Ectodermal cell (in vitro differentiated cells): ENCODE data around the gene HLX.

Experiments used
- H3K27ac ChIP-seq: 2 replicates; pipeline ENCODE4 v1.7.0; 2013; ENCODE audit warnings: mild to moderate bottlenecking, low read depth, low read length; ENCODE audit not compliant: insufficient read depth, poor library complexity, severe bottlenecking
- H3K27me3 ChIP-seq: 2 replicates; pipeline ENCODE4 v1.7.0; 2013; ENCODE audit warnings: mild to moderate bottlenecking, low read length; ENCODE audit not compliant: insufficient read depth, control insufficient read depth, poor library complexity, severe bottlenecking
- H3K36me3 ChIP-seq: one replicate; pipeline ENCODE4 v1.7.0; 2013; ENCODE audit warnings: low read length; ENCODE audit not compliant: control insufficient read depth, insufficient read depth
- H3K4me1 ChIP-seq: one replicate; pipeline ENCODE4 v1.7.0; 2013; ENCODE audit warnings: low read length; ENCODE audit not compliant: control insufficient read depth, insufficient read depth
- H3K4me3 ChIP-seq: 2 replicates; pipeline ENCODE4 v1.7.0; 2013; ENCODE audit warnings: low read depth, low read length, control low read depth; ENCODE audit not compliant: insufficient read depth
- H3K9me3 ChIP-seq: 2 replicates; pipeline ENCODE4 v1.7.0; 2013; ENCODE audit warnings: mild to moderate bottlenecking, low read length, moderate library complexity; ENCODE audit not compliant: control insufficient read depth
- WGBS, 2 experiments: methylation state at CpG; one replicate each; pipeline ENCODE4 v1.1.7; 2013; ENCODE audit warnings: missing lambda C conversion rate in 2 of 2; 5-methylcytosine and 5-hydroxymethylcytosine counted together

The HLX gene

GRCh38 chr1:220914283-220915116, 35.3 kb downstream of the HLX start:
- H3K36me3 ChIP-seq: no peaks in the 10 kb centered on the region
- H3K4me3 ChIP-seq: no peak overlapping the region
- no peaks in the 10 kb centered on the region for H3K4me1 ChIP-seq
- no peaks in the 10 kb centered on the region for H3K27me3 ChIP-seq
- H3K9me3 ChIP-seq: no peaks in the 10 kb centered on the region
- H3K27ac ChIP-seq: no peak overlapping the region
- WGBS, 2 experiments: 90 to 93% methylated on average over 6 of the region's 6 CpGs

- H3K4me3 ChIP-seq: no peak overlapping the region
- H3K9me3 ChIP-seq: no peaks in the 10 kb centered on the region
- 90 to 93% methylated on average over 4 of the region's 4 CpGs for WGBS, 2 experiments
- H3K36me3 ChIP-seq: no peaks in the 10 kb centered on the region
- H3K27me3 ChIP-seq: no peaks in the 10 kb centered on the region
- H3K27ac ChIP-seq: no peak overlapping the region
- H3K4me1 ChIP-seq: no peaks in the 10 kb centered on the region
Measured at GRCh38 chr1:220915117-220915440, 35.8 kb downstream of the HLX start.

GRCh38 chr1:220915954-220916353, 36.7 kb downstream of the HLX start:
- Histone ChIP-seq H3K27ac (no peak overlapping the region), H3K9me3 (no peaks in the 10 kb centered on the region)
- WGBS, 2 experiments: 100% methylated on average over 1 of the region's 1 CpG; no CpG with 5 or more reads in 1 of the 2 experiments

GRCh38 chr1:220917101-220917500, 37.9 kb downstream of the HLX start:
- Histone ChIP-seq H3K27ac (no peak overlapping the region), H3K9me3 (no peaks in the 10 kb centered on the region), H3K4me3 (no peak overlapping the region), H3K36me3 (no peaks in the 10 kb centered on the region), H3K27me3 (no peaks in the 10 kb centered on the region), H3K4me1 (no peaks in the 10 kb centered on the region)
- WGBS, 2 experiments: 86 to 91% methylated on average over 3 to 4 of the region's 5 CpGs

More at GRCh38 chr1:220915954-220916353, 36.7 kb downstream of the HLX start:
- Histone ChIP-seq H3K4me3 (no peak overlapping the region), H3K4me1 (no peaks in the 10 kb centered on the region), H3K27me3 (no peaks in the 10 kb centered on the region), H3K36me3 (no peaks in the 10 kb centered on the region)

DNA sequence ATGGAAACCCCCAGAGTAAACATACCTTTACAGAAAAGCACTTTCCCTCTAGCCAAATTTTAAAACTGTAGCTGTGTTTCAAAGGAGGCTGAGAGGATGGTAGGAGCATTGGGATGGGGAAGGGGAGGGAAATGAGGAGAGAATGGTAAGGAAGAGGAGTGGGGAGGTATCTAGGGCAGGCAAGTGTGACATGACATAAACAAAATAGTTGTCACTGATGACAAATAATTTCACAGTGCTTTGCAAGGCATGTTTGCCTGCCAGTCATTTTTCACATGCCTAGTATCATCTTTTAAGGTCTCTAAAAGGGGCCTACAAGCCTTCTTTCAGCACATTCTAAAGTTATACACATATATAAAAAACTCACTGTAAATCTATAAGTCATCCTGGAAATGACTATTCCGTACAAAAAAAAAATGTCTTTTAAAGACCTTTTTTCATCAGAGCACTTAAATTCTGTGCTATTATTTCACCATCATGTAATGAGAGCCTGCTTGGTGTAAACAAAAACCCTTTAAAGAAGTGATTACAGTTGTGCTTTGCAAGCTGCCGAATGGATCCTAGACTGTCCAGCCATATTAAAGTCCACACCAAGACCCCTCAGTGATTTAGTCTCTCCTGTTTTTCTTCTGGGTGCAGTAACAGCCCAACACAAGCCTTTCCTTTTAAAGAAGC, 38.4 kb downstream of the HLX start:
- no peak overlapping the region for H3K4me3 ChIP-seq
- H3K27ac ChIP-seq: no peak overlapping the region
- H3K4me1 ChIP-seq: no peaks in the 10 kb centered on the region
- H3K36me3 ChIP-seq: no peaks in the 10 kb centered on the region
- 89 to 93% methylated on average over 2 of the region's 2 CpGs for WGBS, 2 experiments
- no peaks in the 10 kb centered on the region for H3K9me3 ChIP-seq
- H3K27me3 ChIP-seq: no peaks in the 10 kb centered on the region

GRCh38 chr1:220918285-220918951, 39.2 kb downstream of the HLX start:
- no peak overlapping the region for H3K4me3 ChIP-seq

GRCh38 chr1:220920967-220921366, 41.7 kb downstream of the HLX start:
- H3K27me3 ChIP-seq: no peaks in the 10 kb centered on the region
- H3K27ac ChIP-seq: no peak overlapping the region
- H3K9me3 ChIP-seq: no peaks in the 10 kb centered on the region
- WGBS, 2 experiments: 92 to 96% methylated on average over 1 to 2 of the region's 2 CpGs
- no peaks in the 10 kb centered on the region for H3K4me1 ChIP-seq
- no peaks in the 10 kb centered on the region for H3K36me3 ChIP-seq
- H3K4me3 ChIP-seq: no peak overlapping the region

More at GRCh38 chr1:220918285-220918951, 39.2 kb downstream of the HLX start:
- Histone ChIP-seq H3K27me3 (no peaks in the 10 kb centered on the region), H3K4me1 (no peaks in the 10 kb centered on the region), H3K27ac (no peak overlapping the region), H3K36me3 (no peaks in the 10 kb centered on the region), H3K9me3 (no peaks in the 10 kb centered on the region)
- WGBS, 2 experiments: 83 to 97% methylated on average over 1 of the region's 1 CpG

- Histone ChIP-seq H3K36me3 (no peaks in the 10 kb centered on the region), H3K4me3 (no peak overlapping the region), H3K27ac (no peak overlapping the region), H3K4me1 (no peaks in the 10 kb centered on the region), H3K9me3 (no peaks in the 10 kb centered on the region), H3K27me3 (no peaks in the 10 kb centered on the region)
- WGBS, 2 experiments: 86 to 89% methylated on average over 2 of the region's 2 CpGs
Measured at GRCh38 chr1:220921498-220921897, 42.3 kb downstream of the HLX start.

- no peak overlapping the region for H3K27ac ChIP-seq
- 55% methylated on average over 8 of the region's 8 CpGs for WGBS, 2 experiments
Measured at GRCh38 chr1:220921971-220922635, 42.9 kb downstream of the HLX start.

DNA sequence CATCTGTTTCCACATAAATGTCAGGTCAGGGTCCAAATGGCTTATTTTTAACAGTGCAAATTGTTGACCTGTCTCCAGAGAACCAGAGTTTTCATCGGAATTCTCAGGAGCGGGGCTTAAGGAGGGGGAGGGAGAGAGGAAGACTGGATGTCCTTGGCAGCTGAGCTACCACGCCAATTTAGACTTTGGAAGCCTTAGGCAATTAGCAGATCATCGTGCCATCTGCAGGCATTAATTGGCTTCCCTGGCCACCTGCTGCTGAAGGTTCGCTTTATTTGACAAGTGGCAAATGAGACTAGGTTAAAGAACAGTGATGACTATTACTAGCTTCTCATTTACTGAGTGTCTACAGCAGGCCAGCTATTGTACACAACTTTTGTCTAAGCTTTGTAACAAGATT, 43.7 kb downstream of the HLX start:
- no peaks in the 10 kb centered on the region for H3K36me3 ChIP-seq
- no peaks in the 10 kb centered on the region for H3K9me3 ChIP-seq
- no peak overlapping the region for H3K4me3 ChIP-seq
- no peaks in the 10 kb centered on the region for H3K27me3 ChIP-seq
- no peaks in the 10 kb centered on the region for H3K4me1 ChIP-seq
- no peak overlapping the region for H3K27ac ChIP-seq
- WGBS, 2 experiments: 77% methylated on average over 5 of the region's 5 CpGs

More at GRCh38 chr1:220921971-220922635, 42.9 kb downstream of the HLX start:
- no peaks in the 10 kb centered on the region for H3K9me3 ChIP-seq
- no peak overlapping the region for H3K4me3 ChIP-seq
- H3K27me3 ChIP-seq: no peaks in the 10 kb centered on the region
- no peaks in the 10 kb centered on the region for H3K36me3 ChIP-seq
- H3K4me1 ChIP-seq: no peaks in the 10 kb centered on the region
